PFSK-1 (cell line): Measurements from ENCODE around the gene EPHA1.

Experiments
- FOXP2 ChIP-seq: optimal IDR thresholded peaks from 2 replicates; pipeline ENCODE3; 2011; ENCODE audit warnings: borderline replicate concordance, control low read depth, inconsistent platforms; ENCODE audit not compliant: insufficient read depth; ENCODE audit errors: extremely low read length, extremely low read depth
- POLR2AphosphoS5 ChIP-seq: IDR thresholded peaks from 2 replicates; pipeline ENCODE4 v1.6.1; 2012; ENCODE audit warnings: low read depth, mild to moderate bottlenecking, control low read depth, low read length, moderate library complexity
- SIN3A ChIP-seq: IDR thresholded peaks from 2 replicates; pipeline ENCODE4 v1.6.1; 2012; ENCODE audit warnings: mild to moderate bottlenecking, low read length, moderate library complexity, borderline replicate concordance; ENCODE audit not compliant: insufficient read depth
- TAF1 ChIP-seq: IDR thresholded peaks from 2 replicates; pipeline ENCODE4 v1.6.1; 2012; ENCODE audit warnings: low read length, control low read depth, borderline replicate concordance; ENCODE audit not compliant: insufficient read depth
- TF ChIP-seq, protein P1 (sequence below), 2 experiments: IDR thresholded peaks; 2 replicates each; pipeline versions ENCODE4 v1.6.1 to v1.8.0; 2011 to 2012; ENCODE audit warnings: low read depth in 2 of 2, low read length in 2 of 2, control low read depth in 1 of 2, inconsistent platforms in 1 of 2, mild to moderate bottlenecking in 1 of 2, moderate library complexity in 1 of 2; ENCODE audit not compliant: insufficient read depth in 1 of 2

DNA sequence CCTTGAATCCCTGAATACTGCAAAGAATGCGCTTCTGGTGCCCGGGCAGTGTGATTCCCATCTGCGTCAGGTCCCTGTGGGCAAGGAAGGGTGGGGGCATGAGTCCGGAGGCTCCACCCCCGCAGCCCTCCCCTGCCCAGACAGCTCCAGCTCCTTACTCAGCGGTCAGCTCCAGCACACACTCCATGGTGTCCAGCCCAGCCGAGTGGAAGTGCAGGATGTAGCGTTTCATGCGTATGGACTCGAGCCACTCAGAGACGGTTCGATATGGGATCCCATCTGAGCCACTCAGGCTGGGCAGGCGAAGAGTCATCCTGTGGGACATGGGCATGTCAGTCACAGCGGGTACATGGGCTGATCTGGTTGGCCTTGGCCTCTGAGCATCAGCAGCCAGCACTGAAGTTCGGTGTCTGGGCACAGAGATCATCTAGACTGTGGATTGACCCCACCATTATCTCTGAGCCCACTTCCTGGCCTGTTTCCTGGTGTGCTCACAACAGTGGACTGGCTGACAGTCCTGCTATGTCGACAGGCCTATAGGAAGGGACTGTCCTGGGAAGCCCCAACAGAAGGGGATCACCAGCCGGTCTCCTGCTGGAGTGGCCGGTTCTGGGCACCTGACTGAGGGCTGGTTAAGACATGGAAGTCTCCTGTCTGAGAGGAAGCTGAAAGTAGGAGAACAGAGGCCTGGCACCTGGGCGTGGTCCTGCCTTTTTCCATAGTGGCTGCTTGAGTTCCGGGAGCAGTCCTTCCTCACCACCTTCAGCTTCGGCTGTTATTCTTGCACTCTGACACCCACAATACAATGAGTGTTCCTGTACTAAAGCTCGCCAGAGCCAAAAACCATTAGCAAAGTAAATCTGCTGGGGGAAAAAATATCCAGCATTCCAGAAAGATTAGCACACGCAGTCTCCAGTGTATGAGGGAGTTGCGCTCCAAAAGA is 16.9 kb downstream of the EPHA1 start:
- TF ChIP-seq TAF1, result no peak
- no peak for TF ChIP-seq POLR2AphosphoS5
- TF ChIP-seq SIN3A, result no peak
- TF ChIP-seq, protein P1, sequence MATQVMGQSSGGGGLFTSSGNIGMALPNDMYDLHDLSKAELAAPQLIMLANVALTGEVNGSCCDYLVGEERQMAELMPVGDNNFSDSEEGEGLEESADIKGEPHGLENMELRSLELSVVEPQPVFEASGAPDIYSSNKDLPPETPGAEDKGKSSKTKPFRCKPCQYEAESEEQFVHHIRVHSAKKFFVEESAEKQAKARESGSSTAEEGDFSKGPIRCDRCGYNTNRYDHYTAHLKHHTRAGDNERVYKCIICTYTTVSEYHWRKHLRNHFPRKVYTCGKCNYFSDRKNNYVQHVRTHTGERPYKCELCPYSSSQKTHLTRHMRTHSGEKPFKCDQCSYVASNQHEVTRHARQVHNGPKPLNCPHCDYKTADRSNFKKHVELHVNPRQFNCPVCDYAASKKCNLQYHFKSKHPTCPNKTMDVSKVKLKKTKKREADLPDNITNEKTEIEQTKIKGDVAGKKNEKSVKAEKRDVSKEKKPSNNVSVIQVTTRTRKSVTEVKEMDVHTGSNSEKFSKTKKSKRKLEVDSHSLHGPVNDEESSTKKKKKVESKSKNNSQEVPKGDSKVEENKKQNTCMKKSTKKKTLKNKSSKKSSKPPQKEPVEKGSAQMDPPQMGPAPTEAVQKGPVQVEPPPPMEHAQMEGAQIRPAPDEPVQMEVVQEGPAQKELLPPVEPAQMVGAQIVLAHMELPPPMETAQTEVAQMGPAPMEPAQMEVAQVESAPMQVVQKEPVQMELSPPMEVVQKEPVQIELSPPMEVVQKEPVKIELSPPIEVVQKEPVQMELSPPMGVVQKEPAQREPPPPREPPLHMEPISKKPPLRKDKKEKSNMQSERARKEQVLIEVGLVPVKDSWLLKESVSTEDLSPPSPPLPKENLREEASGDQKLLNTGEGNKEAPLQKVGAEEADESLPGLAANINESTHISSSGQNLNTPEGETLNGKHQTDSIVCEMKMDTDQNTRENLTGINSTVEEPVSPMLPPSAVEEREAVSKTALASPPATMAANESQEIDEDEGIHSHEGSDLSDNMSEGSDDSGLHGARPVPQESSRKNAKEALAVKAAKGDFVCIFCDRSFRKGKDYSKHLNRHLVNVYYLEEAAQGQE (IDR thresholded peaks at IDR 0.05; ENCODE audit: insufficient read depth in 1 of 2, low read depth in 2 of 2, low read length in 2 of 2), result no peak
- no peak for TF ChIP-seq FOXP2
